Erythroblast (primary cell): Measurements from ENCODE around the gene SLC12A5.
"Not testable (repeated sequence)": the region's sequence is repeated elsewhere in the genome, so short reads cannot be mapped to it uniquely, and the experiment has no call there.

Experiments used
- DNase-seq, 2 experiments: peaks; one replicate each; lab custom pipeline; 2025; lab: John Stamatoyannopoulos, UW
- GATA1 ChIP-seq: IDR thresholded peaks from 2 replicates; pipeline ENCODE4 v1.6.1; 2011; ENCODE audit warnings: low read depth, mild to moderate bottlenecking, control low read depth, low read length, moderate library complexity
- POLR2A ChIP-seq: IDR thresholded peaks from 2 replicates; pipeline ENCODE4 v1.6.1; 2011; ENCODE audit warnings: mild to moderate bottlenecking, low read length

The SLC12A5 gene

DNA sequence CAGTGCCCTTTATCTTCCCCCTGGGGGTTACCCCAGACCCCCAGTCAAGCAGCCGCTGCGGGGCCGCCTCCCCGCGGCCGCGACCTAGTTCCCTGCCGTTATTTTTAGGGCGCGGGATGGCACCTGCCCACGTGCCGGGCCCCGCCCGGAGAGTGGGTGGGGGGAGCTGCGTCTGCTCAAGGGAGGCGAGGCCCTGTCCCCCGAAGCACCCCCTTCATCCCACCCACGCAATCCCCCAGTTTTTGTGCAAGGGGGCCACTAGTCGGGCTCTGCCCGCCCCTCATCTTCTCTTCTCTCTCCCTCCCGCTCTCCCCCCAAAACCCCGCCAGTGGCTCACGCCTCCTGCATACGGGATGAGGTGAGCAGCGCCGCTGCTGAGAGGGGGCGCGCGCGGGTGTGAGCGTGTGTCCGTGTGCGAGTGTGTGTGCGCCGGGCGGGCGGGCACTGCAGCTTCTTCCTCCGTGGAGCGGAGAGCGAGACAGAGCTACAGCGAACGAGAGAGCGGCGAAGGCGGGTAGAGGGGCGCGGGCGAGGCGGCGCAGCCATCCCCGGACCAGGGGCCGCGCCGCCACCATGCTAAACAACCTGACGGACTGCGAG lies at the start of gene SLC12A5:
SLC12A5 (plus strand) TSS at position 444 of the 600 bp plus-strand sequence; CDS start at position 574, 130 bp downstream.
- TF ChIP-seq POLR2A, result no peak
- TF ChIP-seq GATA1, result no peak
- DNase-seq, result no peak

DNA sequence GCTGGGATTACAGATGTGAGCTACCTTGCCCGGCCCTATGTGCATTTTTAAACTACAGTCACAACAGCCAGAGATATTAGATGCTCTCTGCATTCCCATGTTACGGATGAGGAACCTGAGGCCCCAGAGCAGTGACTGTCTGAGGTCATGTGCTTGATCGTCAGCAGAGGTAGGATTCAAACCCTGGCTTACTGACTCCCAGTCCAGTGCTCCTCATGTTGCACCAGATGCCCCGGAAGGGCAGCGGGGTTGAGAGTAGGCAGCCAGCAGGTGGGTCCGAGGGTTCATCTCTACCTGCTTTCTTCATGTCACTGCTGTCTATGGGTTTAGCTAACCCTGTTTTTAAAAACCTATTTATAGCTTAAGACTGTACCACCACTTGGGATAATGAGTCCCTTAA lies 47.8 kb upstream of the SLC12A5 start:
- TF ChIP-seq POLR2A (no peak), GATA1 (no peak)
- no peak for DNase-seq

DNA sequence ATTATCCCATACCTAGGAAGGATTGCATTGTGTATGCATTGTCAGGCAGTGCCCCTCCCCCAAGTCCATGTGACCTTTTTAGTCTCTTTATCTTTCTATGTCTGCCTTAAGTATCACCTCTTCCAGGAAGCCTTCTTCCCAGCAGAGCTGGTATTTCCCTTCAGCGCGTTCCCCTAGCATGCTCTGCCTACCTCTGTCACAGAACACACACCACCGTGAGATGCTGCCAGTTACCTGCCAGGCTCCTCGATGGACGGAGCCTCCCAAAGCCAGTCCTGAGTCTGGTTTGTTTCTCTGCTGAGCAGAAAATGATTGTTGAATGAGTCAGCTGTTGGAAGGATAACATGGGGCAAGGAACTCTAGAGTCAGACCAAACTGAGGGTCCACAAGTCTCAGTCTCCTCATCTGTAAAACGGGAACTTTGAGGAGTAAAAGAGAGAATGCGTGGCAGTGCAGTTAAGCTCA lies 45.7 kb upstream of the SLC12A5 start:
- TF ChIP-seq POLR2A (no peak), GATA1 (no peak)
- peak; percentile 14 to 32 for DNase-seq

DNA sequence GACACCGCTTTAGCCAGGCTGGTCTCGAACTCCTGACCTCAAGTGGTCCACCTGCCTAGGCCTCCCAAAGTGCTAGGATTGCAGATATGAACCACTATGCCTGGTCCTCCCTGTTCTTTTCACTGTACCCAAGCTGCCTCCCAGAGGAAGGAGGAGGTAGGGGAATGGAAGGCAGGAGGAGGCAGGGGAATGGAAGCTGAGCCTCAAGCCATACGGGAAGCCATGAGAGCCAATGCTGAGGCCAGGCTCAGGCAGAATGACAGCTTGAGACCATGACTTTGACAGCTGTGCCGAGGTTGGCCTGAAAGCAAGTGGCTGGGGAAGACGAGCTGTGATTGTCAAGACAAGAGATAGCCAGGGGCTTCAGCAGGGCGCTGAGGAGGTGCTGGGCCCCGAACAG lies 43.4 kb upstream of the SLC12A5 start:
- TF ChIP-seq POLR2A, result no peak
- TF ChIP-seq GATA1, result no peak
- peak in 1 of 2 experiments; percentile 7 for DNase-seq

DNA sequence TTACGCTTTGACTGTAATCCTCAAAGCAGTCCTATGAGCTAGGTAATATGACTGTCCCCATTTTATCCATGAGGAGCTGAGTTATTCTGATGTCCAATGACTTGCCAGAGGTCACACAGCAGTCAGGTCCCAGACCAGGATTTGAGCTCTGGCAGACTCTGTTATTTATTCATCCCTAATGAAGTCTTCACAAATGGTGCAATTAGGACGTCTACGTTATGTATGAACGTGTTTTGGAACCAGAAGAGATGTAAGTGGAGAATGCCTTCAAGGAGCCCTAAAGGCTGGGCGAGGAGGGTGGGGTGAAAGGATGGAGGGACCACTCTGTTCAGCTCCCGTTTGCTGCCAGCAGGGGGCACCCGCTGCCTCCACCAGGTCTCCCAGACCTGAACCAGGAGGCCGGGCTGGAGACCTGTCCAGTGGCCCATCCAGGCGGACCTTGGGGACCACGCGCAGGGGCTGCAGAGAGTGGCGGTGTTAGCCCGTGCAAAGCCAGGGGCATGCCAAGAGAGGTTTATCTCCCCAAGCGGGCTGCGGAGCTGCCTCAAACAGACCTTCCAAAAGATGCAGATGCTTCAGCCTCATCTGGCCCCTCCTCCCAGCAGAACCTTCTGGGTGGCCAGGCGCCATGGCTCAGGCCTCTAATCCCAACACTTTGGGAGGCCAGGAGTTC lies 41.8 kb upstream of the SLC12A5 start:
- no peak for TF ChIP-seq POLR2A
- no peak for TF ChIP-seq GATA1
- DNase-seq, result peak; percentile 70 to 82

DNA sequence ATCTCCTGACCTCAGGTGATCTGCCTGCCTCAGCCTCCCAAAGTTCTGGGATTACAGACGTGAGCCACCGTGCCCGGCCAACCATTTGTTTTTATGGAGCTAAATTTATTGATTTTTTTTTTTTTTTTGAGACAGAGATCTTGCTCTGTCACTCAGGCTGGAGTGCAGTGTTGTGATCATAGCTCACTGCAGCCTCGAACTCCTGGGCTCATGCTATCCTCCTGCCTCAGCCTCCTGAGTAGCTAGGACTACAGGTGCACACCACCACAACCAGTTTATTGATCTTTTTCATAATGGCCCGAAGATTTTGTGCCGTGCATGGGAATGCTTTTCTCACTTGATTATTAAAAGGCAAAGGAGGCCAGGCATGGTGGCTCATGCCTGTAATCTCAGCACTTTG lies 40.2 kb upstream of the SLC12A5 start:
- not testable (repeated sequence) for DNase-seq

DNA sequence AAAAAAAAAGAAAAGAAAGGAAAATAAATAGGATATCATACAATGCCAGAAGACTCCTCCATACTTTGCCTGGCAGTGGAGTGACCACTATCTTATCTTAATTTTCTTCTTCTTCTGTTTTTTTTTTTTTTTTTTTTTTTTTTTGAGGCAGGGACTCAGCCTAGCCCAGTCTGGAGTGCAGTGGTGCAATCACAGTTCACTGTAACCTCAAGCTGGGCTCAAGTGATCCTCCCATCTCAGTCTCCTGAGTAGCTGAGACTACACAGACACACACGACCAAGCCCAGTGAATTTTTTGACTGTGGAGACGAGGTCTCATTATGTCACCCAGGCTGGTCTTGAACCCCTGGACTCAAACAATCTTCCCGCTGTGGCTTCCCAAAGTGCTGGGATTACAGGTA lies 37.4 kb upstream of the SLC12A5 start:
- TF ChIP-seq POLR2A (no peak), GATA1 (no peak)
- no peak for DNase-seq

DNA sequence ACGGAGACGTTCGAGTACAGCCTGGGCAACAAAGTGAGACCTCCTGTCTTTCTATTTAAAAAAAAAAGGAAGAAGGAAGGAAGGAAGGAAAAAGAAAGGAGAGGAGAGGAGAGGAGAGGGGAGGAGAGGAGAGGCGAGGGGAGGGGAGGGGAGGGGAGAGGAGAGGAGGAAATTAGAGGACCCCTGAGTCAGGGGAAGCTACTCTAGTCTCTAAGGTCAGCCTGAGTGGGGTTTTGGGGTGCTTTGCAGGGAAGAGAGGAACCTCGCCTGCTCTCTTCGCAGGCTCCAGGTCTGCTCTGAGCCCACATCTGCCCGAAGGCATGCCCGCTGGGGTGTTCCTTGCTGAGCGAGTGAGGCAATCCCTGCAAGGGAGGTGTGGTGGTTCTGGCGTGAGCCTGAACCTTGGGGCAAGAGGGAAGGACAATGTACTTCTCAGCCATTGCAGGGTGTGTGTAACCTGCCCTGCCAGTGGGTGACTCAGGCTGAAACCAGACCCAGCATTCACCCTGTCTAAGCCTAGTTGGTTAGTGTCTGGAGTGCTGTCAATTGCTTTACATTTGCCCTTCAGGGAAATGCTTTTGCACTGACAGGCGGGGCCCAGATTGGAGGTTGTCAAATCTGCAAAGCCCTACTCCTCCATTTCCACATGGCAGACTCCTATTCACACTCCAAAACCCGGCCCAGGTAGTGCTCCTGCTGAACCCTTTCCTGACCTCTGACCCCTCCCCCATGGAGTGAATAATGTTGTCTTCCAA lies 35.6 kb upstream of the SLC12A5 start:
- TF ChIP-seq POLR2A (no peak), GATA1 (no peak)
- DNase-seq, result no peak

DNA sequence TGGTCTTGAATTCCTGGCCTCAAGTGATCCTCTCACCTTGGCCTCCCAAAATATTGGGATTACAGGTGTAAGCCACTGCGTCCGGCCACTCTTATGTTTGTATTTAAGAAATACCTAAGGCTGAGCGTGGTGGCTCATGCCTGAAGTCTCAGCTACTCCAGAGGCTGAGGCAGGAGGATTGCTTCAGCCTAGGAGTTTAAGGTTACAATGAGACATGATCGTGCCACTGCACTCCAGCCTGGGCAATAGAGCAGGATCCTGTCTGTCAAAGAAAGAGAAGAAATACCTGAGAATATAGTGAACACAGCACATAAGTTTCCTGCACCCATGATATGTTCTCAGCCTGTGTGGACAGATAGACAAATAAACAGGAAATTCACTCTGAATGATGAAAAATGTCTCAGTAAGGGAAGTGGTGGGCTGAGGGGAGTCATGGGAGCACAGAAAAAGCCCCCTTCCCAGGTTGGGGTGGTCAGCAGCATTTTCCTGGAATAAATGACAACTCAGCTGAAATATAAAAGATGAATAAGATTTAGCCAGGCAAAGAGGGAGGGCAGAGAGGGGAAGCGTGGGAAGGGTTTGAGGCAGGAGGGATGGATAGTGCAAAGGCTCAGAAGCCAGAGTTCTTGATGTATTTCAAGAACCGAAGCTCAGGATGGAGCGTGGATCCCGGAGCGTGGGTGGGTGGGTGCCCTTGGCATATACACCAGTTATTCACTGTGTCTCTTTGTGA lies 34.1 kb upstream of the SLC12A5 start:
- no peak for DNase-seq
- no peak for TF ChIP-seq GATA1
- no peak for TF ChIP-seq POLR2A

DNA sequence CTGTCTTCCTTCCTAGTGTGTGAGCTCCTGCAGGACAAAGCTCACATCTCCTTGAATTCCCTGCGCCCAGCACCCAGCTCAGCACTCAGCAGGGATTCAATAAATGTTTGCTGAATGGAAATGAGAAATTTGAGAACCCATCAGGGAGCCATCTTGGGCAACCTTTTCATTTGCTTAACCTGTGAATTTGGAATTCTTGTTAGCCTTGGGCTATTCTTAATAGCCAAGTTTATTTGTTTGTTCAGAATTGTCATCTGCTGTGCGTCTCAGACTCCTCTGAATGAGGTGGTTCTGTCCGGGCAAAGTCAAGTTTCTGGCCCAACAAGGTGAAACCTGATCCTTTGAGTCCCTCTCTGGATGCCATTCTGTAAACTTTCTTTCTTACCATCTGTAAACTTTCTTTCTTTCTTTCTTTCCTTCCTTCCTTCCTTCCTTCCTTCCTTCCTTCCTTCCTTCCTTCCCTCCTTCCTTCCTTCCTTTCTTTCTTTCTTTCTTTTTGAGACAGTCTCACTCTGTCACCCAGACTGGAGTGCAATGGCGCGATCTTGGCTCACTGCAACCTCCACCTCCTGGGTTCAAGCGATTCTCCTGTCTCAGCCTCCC lies 33.4 kb upstream of the SLC12A5 start:
- not testable (repeated sequence) for DNase-seq

DNA sequence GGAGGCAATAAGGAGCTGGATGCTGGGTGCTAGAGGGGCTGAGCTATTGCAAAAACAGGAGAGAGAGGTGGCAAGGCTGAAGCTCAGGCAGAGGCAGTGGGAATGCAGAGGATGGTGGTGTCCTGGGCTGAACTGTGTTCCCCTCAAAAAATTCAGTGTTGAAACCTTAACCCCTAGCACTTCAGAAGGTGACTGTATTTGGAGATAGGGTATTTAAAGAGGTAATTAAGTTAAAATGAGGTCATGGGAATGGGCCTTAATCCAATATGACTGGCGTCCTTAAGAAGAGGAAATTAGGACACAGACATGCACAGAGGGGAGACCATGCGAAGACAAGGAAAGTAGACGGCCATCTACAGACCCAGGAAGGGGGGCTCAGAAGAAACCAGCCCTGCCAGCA lies 31.8 kb upstream of the SLC12A5 start:
- TF ChIP-seq POLR2A (no peak), GATA1 (no peak)
- no peak for DNase-seq

DNA sequence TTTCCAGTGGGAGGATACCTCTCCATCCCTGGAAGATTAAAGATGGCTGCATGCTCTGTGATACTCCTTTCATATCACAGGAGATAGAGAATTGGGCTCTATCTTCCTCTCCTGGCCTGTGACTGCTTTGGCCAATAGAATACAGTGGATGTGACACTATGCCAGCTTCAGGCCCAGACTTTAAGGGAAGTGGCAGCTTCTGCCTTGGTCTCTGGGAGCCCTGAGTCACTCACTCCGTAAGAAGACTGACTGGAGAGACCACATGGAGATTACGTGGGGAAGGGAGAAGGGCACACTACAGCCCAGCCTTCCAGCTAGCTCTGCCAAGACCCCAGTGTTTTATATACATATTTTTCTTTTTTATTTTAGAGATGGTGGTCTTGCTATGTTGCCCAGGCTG lies 30.7 kb upstream of the SLC12A5 start:
- no peak for DNase-seq
- TF ChIP-seq POLR2A (no peak), GATA1 (no peak)

DNA sequence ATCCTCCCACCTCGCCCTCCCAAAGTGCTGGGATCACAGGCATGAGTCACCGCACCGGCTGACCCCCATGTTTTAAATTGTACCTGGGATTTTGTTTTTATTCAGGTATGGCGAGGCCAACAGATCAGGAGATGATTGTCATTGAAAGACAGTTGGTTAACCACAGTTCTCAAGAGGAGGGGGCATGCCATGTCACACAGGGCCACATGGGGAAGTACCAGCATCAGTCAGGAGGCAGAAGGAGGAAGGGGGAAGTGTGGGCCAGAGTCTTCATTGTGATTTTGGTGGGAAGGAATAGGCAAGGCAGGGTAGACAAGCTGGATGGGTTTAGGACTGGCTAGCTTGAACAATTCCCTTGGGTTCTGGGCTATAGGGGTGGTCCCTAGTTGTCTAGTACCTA lies 30.3 kb upstream of the SLC12A5 start:
- no peak for DNase-seq
- TF ChIP-seq GATA1 (no peak), POLR2A (no peak)
